ENCODE measurements around the gene LZTR1. TPM values are rescaled to one million over a fixed set of nuclear protein-coding genes. Genes with fewer than 3 reads are reported as not detected.

LZTR1 gene
- total and polyA plus RNA-seq, 10 of the 15 experiments (the other 5 are each of a cell fraction or from before 2014, with no cell fraction given) = 0.82 to 50.3 (median 19.3) TPM

DNA sequence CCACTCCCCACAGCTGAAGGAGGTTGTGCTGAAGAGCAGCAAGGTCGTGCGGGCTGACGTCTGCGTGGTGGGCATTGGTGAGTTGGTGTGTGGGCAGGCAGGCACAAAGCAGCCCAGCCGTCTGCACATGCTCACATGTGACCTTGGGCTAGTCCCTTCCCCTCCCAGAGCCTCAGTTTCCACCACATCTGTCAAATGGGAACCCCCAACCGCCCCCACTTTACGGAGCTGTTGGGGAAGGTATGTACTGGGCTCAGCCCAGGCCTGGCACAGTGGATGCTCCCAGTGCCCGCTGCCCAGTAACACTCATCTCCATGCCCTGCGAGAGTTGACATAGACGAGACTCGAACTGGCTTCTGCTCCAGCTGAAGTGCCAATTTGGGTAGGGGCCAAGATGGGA is 5.1 kb upstream of the LZTR1 start:
- RAD21 ChIA-PET (ENCODE audit: unreplicated experiment) = no interaction called here
- ATAC-seq = no peak

GRCh38 chr22:20977516-20978170 is 4.5 kb upstream of the LZTR1 start:
- WGBS (ENCODE audit: insufficient coverage, insufficient replicate concordance, low lambda C conversion rate, missing lambda C conversion rate) = 79% methylated on average over 17 of the region's 17 CpGs
- FAIRE-seq (no peak), DNase-seq (ENCODE audit: low read depth, low spot score) (no peak), ATAC-seq (no peak)
- H3K79me2 ChIP-seq (ENCODE audit: control insufficient read depth, insufficient read depth, low read length) = peaks cover 11% of the 10 kb centered on the region
- no peak overlapping the region for H3K4me2 ChIP-seq (ENCODE audit: control insufficient read depth, insufficient read depth)
- RAD21 ChIA-PET (ENCODE audit: unreplicated experiment) = no interaction called here
- no peak overlapping the region for H2AFZ ChIP-seq (ENCODE audit: control insufficient read depth, low read depth, low read length)
- SMC1A ChIA-PET (ENCODE audit: uncharacterized antibody, unreplicated experiment) = no interaction called here
- intact Hi-C loops (cut with micrococcal nuclease; ENCODE audit: unreplicated experiment) (no loop called here), in situ Hi-C loops (cut with MboI) (no loop called here)
- H3K36me3 ChIP-seq (ENCODE audit: control insufficient read depth in 2 of 2, insufficient read depth in 2 of 2, low read length in 1 of 2) = no peaks in the 10 kb centered on the region
- no TSS peak for BruUV-seq (replicated peaks)
- no peak overlapping the region for H3K27ac ChIP-seq (ENCODE audit: control insufficient read depth, insufficient read depth)
- no peak overlapping the region for H3K9ac ChIP-seq (ENCODE audit: control insufficient read depth, insufficient read depth, low read length)
- TF ChIP-seq NFYA (IDR thresholded peaks at IDR 0.05; ENCODE audit: borderline replicate concordance, low read depth, low read length) (no peak), MTA2 (IDR thresholded peaks at IDR 0.05; ENCODE audit: low read depth) (no peak), WRNIP1 (IDR thresholded peaks at IDR 0.05; ENCODE audit: borderline replicate concordance, low read depth, low read length) (no peak), DPF2 (IDR thresholded peaks at IDR 0.05) (no peak), KAT2A (conservative IDR thresholded peaks at IDR 0.05; ENCODE audit: control insufficient read depth, low read depth, low read length) (no peak), NRF1 (conservative IDR thresholded peaks at IDR 0.05; ENCODE audit: low read depth, low read length) (no peak), PAX5 (IDR thresholded peaks at IDR 0.05; ENCODE audit: borderline replicate concordance, low read depth, low read length) (no peak), SKIL (IDR thresholded peaks at IDR 0.05; ENCODE audit: low read depth, poor library complexity, severe bottlenecking) (no peak), E2F8 (IDR thresholded peaks at IDR 0.05; ENCODE audit: low read depth, partially characterized antibody) (no peak), CREM (IDR thresholded peaks at IDR 0.05; ENCODE audit: low read depth) (no peak), KLF5 (IDR thresholded peaks at IDR 0.05; ENCODE audit: partially characterized antibody) (no peak)
- POLR2A ChIA-PET = no interaction called here
- H3K9me3 ChIP-seq (replicated peaks; ENCODE audit: control insufficient read depth, insufficient read depth, low read length) = peaks cover 6% of the 10 kb centered on the region; the same call in 2 of the 3 replicates
- H3K27me3 ChIP-seq (replicated peaks in 1 of 2; ENCODE audit: control insufficient read depth in 2 of 2, insufficient read depth in 2 of 2, low read length in 1 of 2) = no peaks in the 10 kb centered on the region
- no peak overlapping the region for H3K4me3 ChIP-seq
- no peaks in the 10 kb centered on the region for H4K20me1 ChIP-seq (ENCODE audit: control insufficient read depth, insufficient read depth)
- CTCF ChIA-PET = interaction anchor here (1.0 kb wide), 1 partner anchor 92 kb away, joined by 3 read pairs; no protein-coding TSS in a partner anchor
- H3K4me1 ChIP-seq (ENCODE audit: control insufficient read depth, insufficient read depth, low read length) = peaks cover 5% of the 10 kb centered on the region; the same call in 1 of the 2 replicates

More for the DNA sequence above, 5.1 kb upstream of the LZTR1 start:
- H3K9me3 ChIP-seq (replicated peaks; ENCODE audit: control insufficient read depth, insufficient read depth, low read length) = peaks cover 6% of the 10 kb centered on the region; the same call in 2 of the 3 replicates
- peaks cover 5% of the 10 kb centered on the region for H3K79me2 ChIP-seq (ENCODE audit: control insufficient read depth, insufficient read depth, low read length)
- no TSS peak for BruUV-seq (replicated peaks)
- ChIA-PET CTCF (no interaction called here), SMC1A (ENCODE audit: uncharacterized antibody, unreplicated experiment) (no interaction called here), POLR2A (no interaction called here)
- H3K4me1 ChIP-seq (ENCODE audit: control insufficient read depth, insufficient read depth, low read length) = peaks cover 5% of the 10 kb centered on the region; the same call in 1 of the 2 replicates
- in situ Hi-C loops (cut with MboI) = no loop called here
- no peaks in the 10 kb centered on the region for H4K20me1 ChIP-seq (ENCODE audit: control insufficient read depth, insufficient read depth)
- DNase-seq (ENCODE audit: low read depth, low spot score) (no peak), FAIRE-seq (no peak)
- no peaks in the 10 kb centered on the region for H3K27me3 ChIP-seq (replicated peaks in 1 of 2; ENCODE audit: control insufficient read depth in 2 of 2, insufficient read depth in 2 of 2, low read length in 1 of 2)
- intact Hi-C loops (cut with micrococcal nuclease; ENCODE audit: unreplicated experiment) = no loop called here
- no peak for TF ChIP-seq PAX8 (IDR thresholded peaks at IDR 0.05)
- no peak for TF ChIP-seq RAD21 (IDR thresholded peaks at IDR 0.05; ENCODE audit: insufficient read depth, low read depth, low read length)
- no peak for TF ChIP-seq BMI1 (IDR thresholded peaks at IDR 0.05; ENCODE audit: borderline replicate concordance)
- H3K36me3 ChIP-seq (ENCODE audit: control insufficient read depth in 2 of 2, insufficient read depth in 2 of 2, low read length in 1 of 2) = no peaks in the 10 kb centered on the region
- 48% methylated on average over 11 of the region's 11 CpGs for WGBS (ENCODE audit: insufficient coverage, insufficient replicate concordance, low lambda C conversion rate, missing lambda C conversion rate)
- H3K27ac ChIP-seq (ENCODE audit: control insufficient read depth, insufficient read depth) = no peak overlapping the region
- no peak overlapping the region for H3K4me3 ChIP-seq
- H2AFZ ChIP-seq (ENCODE audit: control insufficient read depth, low read depth, low read length) = no peak overlapping the region
- H3K4me2 ChIP-seq (ENCODE audit: control insufficient read depth, insufficient read depth) = no peak overlapping the region
- H3K9ac ChIP-seq (ENCODE audit: control insufficient read depth, insufficient read depth, low read length) = no peak overlapping the region
